Prostate gland (tissue), 1 donor: ENCODE measurements around the gene SLC49A3.

ENCODE experiments used
- POLR2A ChIP-seq: fragments of 450-650 bp; IDR thresholded peaks from one replicate; pipeline ENCODE4 v1.6.1; 2016; ENCODE audit warnings: antibody characterized with exemption, mild to moderate bottlenecking
- POLR2AphosphoS5 ChIP-seq: sonication (generic); formaldehyde crosslinking; IDR thresholded peaks from one replicate; pipeline ENCODE4 v1.6.1; 2017; ENCODE audit warnings: antibody characterized with exemption

DNA sequence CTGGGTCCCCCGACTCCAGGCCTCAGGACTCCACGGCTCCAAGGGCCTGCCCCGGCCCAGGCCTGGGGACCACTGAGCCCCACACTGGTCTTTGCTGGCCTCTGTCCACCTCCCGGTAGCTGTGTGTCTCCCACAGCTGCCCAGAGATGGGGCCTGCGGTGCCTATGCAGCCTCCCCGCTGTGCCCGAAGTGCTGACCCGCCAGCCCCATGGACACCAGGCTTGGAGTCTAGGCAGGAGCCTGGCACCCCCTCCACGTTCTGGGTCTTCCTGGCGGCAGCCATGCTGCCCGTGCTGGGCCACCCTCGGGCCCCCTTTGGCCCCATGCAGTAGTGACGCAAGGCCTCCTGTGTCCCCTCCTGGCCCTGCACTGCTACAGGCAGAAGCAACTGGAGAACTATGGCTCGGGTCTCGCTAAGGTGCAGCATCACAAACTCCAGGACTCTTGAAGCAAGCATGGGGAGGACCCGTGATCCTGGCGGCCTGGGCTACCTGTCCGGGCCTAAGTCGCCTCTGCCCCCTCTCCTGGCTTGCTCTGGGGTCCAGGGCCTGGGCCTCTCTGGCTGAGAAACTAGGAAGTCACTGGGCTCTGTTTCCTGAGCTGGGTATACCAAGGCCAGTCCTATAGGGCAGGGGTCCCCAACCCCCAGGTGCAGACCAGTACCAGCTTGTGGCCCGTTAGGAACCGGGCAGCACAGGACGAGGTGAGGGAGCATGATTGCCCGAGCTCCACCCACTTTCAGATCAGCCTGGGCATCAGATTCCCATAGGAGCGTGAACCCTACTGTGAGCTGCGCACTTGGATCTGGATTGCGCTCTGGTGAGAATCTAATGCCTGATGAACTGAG is 13.7 kb downstream of the SLC49A3 start:
- no peak for TF ChIP-seq POLR2A
- no peak for TF ChIP-seq POLR2AphosphoS5
